K562 (cell line): Measurements from ENCODE around the gene SDE2. TPM values are rescaled to one million over a fixed set of nuclear protein-coding genes. Genes with fewer than 3 reads are reported as not detected.

Experiments
- ATAC-seq: fragments of 200-7000 bp; cut with Tn5 transposase; 3 replicates; pipeline ENCODE4 v1.9.1; 2020; ENCODE audit warnings: moderate library complexity
- BruUV-seq: library from RNA; stranded (reverse); fragments of 400-500 nt; replicated peaks from 2 replicates; lab custom pipeline; 2021; lab: Mats Ljungman, UMichigan
- CTCF ChIA-PET: fragments of 300-600 bp; formaldehyde crosslinking; extraction: SDS; loops from one replicate; lab custom pipeline; 2021; ENCODE audit warnings: low intra/inter-chr PET ratio; lab: Yijun Ruan, JAX
- POLR2A ChIA-PET: fragments of 300-600, 350-650 bp; sonication (Branson Sonifier 250); formaldehyde crosslinking; extraction: SDS; loops from one replicate; lab custom pipeline; 2021; ENCODE audit warnings: antibody characterized with exemption, inconsistent platforms; lab: Yijun Ruan, JAX
- DNase-seq, 4 experiments: peaks; one replicate each; pipeline versions ENCODE4 v3.0.0 to v3.0.0-alpha.2; 2011 to 2018; ENCODE audit warnings: low spot score in 3 of 4, mixed read lengths in 3 of 4; ENCODE audit errors: extremely low read depth in 1 of 4
- FAIRE-seq: peaks from 2 replicates; lab custom pipeline; 2011; peaks lifted over from hg19 to GRCh38; lab: Jason Lieb, UNC
- H2AFZ ChIP-seq: 2 replicates; pipeline ENCODE4 v1.6.0; 2011; ENCODE audit warnings: low read depth, low read length, control low read depth, inconsistent platforms
- H3K27ac ChIP-seq: fragments of 200-600 bp; 3 replicates; pipeline ENCODE4 v1.8.0; 2011; ENCODE audit warnings: low read depth, mild to moderate bottlenecking, control low read depth, inconsistent platforms, low read length, moderate library complexity, mixed read lengths; ENCODE audit errors: extremely low read depth
- H3K27me3 ChIP-seq, 2 experiments: fragments of 300-600 bp in 1 of 2; 2 replicates in 1 of 2; 3 replicates in 1 of 2; pipeline versions ENCODE4 v1.6.0 to v1.8.0; 2011; ENCODE audit warnings: inconsistent platforms in 2 of 2, low read length in 2 of 2, mild to moderate bottlenecking in 1 of 2, mixed read lengths in 1 of 2, moderate library complexity in 1 of 2; ENCODE audit not compliant: control insufficient read depth in 2 of 2, insufficient read depth in 2 of 2
- H3K36me3 ChIP-seq: fragments of 300-600 bp; 3 replicates; pipeline ENCODE4 v1.8.0; 2011; ENCODE audit warnings: mild to moderate bottlenecking, low read length, inconsistent platforms; ENCODE audit not compliant: control insufficient read depth, insufficient read depth
- H3K4me1 ChIP-seq, 2 experiments: fragments of 200-600 bp in 1 of 2; replicated peaks in 1 of 2; 2 replicates in 1 of 2; 3 replicates in 1 of 2; pipeline versions ENCODE4 v1.5.1 to v1.8.0; 2011; ENCODE audit warnings: inconsistent platforms in 2 of 2, low read length in 2 of 2, mild to moderate bottlenecking in 1 of 2, mixed read lengths in 1 of 2, moderate library complexity in 1 of 2; ENCODE audit not compliant: control insufficient read depth in 2 of 2, insufficient read depth in 2 of 2
- H3K4me2 ChIP-seq: 2 replicates; pipeline ENCODE4 v1.6.1; 2011; ENCODE audit warnings: low read length, control low read depth, inconsistent platforms, mixed read lengths; ENCODE audit not compliant: insufficient read depth
- H3K4me3 ChIP-seq: fragments of 200-600 bp; sonication (generic), shearing (Covaris generic); 2 replicates; pipeline ENCODE4 v1.5.1; 2016; ENCODE audit warnings: control low read depth, inconsistent platforms
- H3K79me2 ChIP-seq: fragments of 200-600 bp; 3 replicates; pipeline ENCODE4 v1.8.0; 2011; ENCODE audit warnings: low read length, inconsistent platforms; ENCODE audit not compliant: control insufficient read depth, insufficient read depth
- H3K9ac ChIP-seq, 2 experiments: 2 replicates each; pipeline versions ENCODE4 v1.6.0 to v1.6.1; 2011; ENCODE audit warnings: low read depth in 2 of 2, low read length in 2 of 2, control low read depth in 1 of 2, inconsistent platforms in 1 of 2, mild to moderate bottlenecking in 1 of 2, mixed read lengths in 1 of 2; ENCODE audit not compliant: insufficient read depth in 1 of 2
- H3K9me1 ChIP-seq: one replicate; pipeline ENCODE4 v1.6.0; 2011; ENCODE audit warnings: inconsistent platforms, mild to moderate bottlenecking, low read length, moderate library complexity; ENCODE audit not compliant: control insufficient read depth, insufficient read depth
- H3K9me3 ChIP-seq: replicated peaks from 2 replicates; pipeline ENCODE4 v1.5.1; 2011; ENCODE audit warnings: low read depth, low read length, inconsistent platforms; ENCODE audit not compliant: control insufficient read depth, insufficient read depth
- H4K20me1 ChIP-seq: replicated peaks from 2 replicates; pipeline ENCODE4 v1.6.1; 2011; ENCODE audit warnings: low read length, inconsistent platforms, mixed read lengths; ENCODE audit not compliant: control insufficient read depth, insufficient read depth
- CHD1 ChIP-seq: fragments of 200-600 bp; sonication (generic); IDR thresholded peaks from one replicate; pipeline ENCODE4 v1.6.1; 2012; ENCODE audit warnings: mild to moderate bottlenecking, moderate library complexity, low read length, inconsistent platforms
- DPF2 ChIP-seq: fragments of 450-650 bp; IDR thresholded peaks from 2 replicates; pipeline ENCODE4 v1.6.1; 2016
- FOXA1 ChIP-seq: fragments of 450-650 bp; IDR thresholded peaks from 2 replicates; pipeline ENCODE4 v1.6.1; 2016; ENCODE audit warnings: mild to moderate bottlenecking, borderline replicate concordance
- GATAD2A ChIP-seq: fragments of 450-650 bp; IDR thresholded peaks from 2 replicates; pipeline ENCODE4 v1.6.1; 2017
- NFIC ChIP-seq: fragments of 450-650 bp; IDR thresholded peaks from 2 replicates; pipeline ENCODE4 v1.6.1; 2017; ENCODE audit warnings: mild to moderate bottlenecking, inconsistent platforms
- SPI1 ChIP-seq: IDR thresholded peaks from 2 replicates; pipeline ENCODE4 v1.6.1; 2011; ENCODE audit warnings: low read depth, low read length, control low read depth, borderline replicate concordance
- ZNF143 ChIP-seq: sonication (generic); formaldehyde crosslinking; IDR thresholded peaks from 2 replicates; pipeline ENCODE4 v1.9.0; 2022; ENCODE audit warnings: mild to moderate bottlenecking, missing genetic modification reagents
- ZNF592 ChIP-seq: fragments of 450-650 bp; IDR thresholded peaks from 2 replicates; pipeline ENCODE4 v1.6.1; 2017; ENCODE audit warnings: antibody characterized with exemption, mild to moderate bottlenecking
- WGBS: fragments of 100-300 bp; shearing (Covaris generic); methylation state at CpG from one replicate; pipeline ENCODE4 v1.1.6; 2016; ENCODE audit warnings: low coverage, mixed read lengths; ENCODE audit not compliant: insufficient coverage; ENCODE audit errors: missing lambda C conversion rate; 5-methylcytosine and 5-hydroxymethylcytosine counted together
- in situ Hi-C: fragments of 300-500 bp; cut with MboI; formaldehyde crosslinking; loops from 4 replicates; pipeline ENCODE4 v1.15.0; 2018; ENCODE audit warnings: inconsistent platforms, mixed read lengths
- intact Hi-C: fragments of 100-400 bp; cut with micrococcal nuclease; formaldehyde crosslinking; loops from 2 replicates; pipeline ENCODE4 v1.14.2; 2022
- polyA plus RNA-seq, 8 experiments: library from polyadenylated mRNA; depleted of rRNA in 4 of 8; stranded (reverse) in 5 of 8; unstranded in 3 of 8; fragments of >200 nt; fragmentation: Nextera tagmentation in 2 of 8; fragmentation: Illumina TruSeq in 1 of 8; extraction: Ambion mirVana in 2 of 8; extraction: Trizol in 1 of 8; gene quantifications; 2 replicates each; pipeline versions ENCODE4 v1.2.1 to v1.2.3, GENCODE V29; 2011 to 2014; ENCODE audit warnings: inconsistent platforms in 1 of 8, missing spikeins in 1 of 8
- total RNA-seq, 7 experiments: library from RNA; depleted of rRNA in 6 of 7; stranded (reverse); fragments of >200 nt in 6 of 7; fragmentation: Illumina TruSeq in 2 of 7; extraction: Trizol in 2 of 7; gene quantifications; 2 replicates each; pipeline versions ENCODE4 v1.2.1 to v1.2.3, GENCODE V29; 2011 to 2021; ENCODE audit warnings: low replicate concordance in 1 of 7

The SDE2 gene
- total and polyA plus RNA-seq, 9 of the 15 experiments (the other 6 are each of a cell fraction or from before 2014, with no cell fraction given): 14.3 to 62.3 (median 46.0) TPM

- ATAC-seq (no peak), FAIRE-seq (peak; percentile 37), DNase-seq (no peak)
- in situ Hi-C loops: no loop called here
- CTCF ChIA-PET: interaction anchor here (1.2 kb wide), 1 partner anchor 22 kb away, joined by 3 read pairs; no protein-coding TSS in a partner anchor
- WGBS: 18% methylated on average over 4 of the region's 4 CpGs
- Histone ChIP-seq H3K4me2 (no peak overlapping the region), H4K20me1 (no peaks in the 10 kb centered on the region), H3K4me3 (no peak overlapping the region), H3K36me3 (no peaks in the 10 kb centered on the region), H3K9ac (no peak overlapping the region), H3K27me3 (no peaks in the 10 kb centered on the region), H3K4me1 (peaks cover 13 to 18% of the 10 kb centered on the region in 2 experiments; a peak in 4 of 5 replicates), H3K9me1 (no peaks in the 10 kb centered on the region), H3K27ac (no peak overlapping the region), H2AFZ (no peak overlapping the region), H3K79me2 (no peaks in the 10 kb centered on the region), H3K9me3 (no peaks in the 10 kb centered on the region)
- TF ChIP-seq DPF2: 0 out of 2 replicates have a peak, but pooled peaks have one; percentile 11
- no peak for TF ChIP-seq FOXA1
- TF ChIP-seq NFIC: peak; percentile 76
- intact Hi-C loops: no loop called here
- no TSS peak for BruUV-seq
- POLR2A ChIA-PET: no interaction called here
Observed at GRCh38 chr1:225953315-225953714, 45.8 kb downstream of the SDE2 start.

DNA sequence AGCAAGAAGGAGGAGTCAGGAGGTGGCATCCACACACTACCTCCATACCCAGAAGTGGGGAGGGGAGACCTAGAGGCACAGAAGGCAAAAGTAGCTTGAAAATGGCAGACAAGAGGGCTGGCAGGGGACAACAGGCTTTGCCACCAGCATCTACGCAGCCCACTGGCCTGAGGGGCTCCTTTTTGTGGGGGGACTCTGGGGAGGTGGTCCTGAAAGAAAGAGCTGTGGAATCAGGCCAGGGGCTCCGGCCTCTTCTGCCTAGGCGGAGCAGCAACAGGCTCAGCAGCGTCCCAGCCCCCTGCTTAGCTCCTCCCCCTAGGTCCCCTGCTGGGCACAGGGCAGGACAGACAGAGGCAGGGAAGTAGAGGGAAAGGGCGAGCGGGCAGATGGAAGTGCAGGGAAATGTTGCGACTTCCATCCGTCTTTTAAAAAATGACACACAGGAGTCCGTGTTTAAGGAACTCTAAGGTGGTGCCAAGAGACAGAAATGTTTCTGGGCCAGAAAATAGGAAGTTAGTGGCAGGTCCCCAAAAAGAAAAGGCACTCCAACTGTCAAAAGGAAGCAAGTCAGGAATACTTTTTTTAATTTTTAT, 48.1 kb downstream of the SDE2 start:
- 25% methylated on average over 9 of the region's 9 CpGs for WGBS
- TF ChIP-seq CHD1 (no peak), ZNF143 (CRISPR knock-in tag) (no peak), SPI1 (0 out of 2 replicates have a peak, but pooled peaks have one; percentile 45), GATAD2A (0 out of 2 replicates have a peak, but pooled peaks have one; percentile 29), ZNF592 (0 out of 2 replicates have a peak, but pooled peaks have one; percentile 9)
- peak overlapping the region; percentile 92 for H2AFZ ChIP-seq
- BruUV-seq: no TSS peak
- in situ Hi-C loops (no loop called here), intact Hi-C loops (no loop called here)
- ChIA-PET POLR2A (interaction anchor here (0.5 to 1.4 kb wide), 10 partner anchors 8 to 841 kb away, joined by 3 to 5 read pairs (median 3); partner anchors contain the start of gene PYCR2), CTCF (interaction anchor here (1.1 kb wide), 1 partner anchor 11 kb away, joined by 3 read pairs; no protein-coding TSS in a partner anchor)
- H3K4me1 ChIP-seq: peaks cover 13 to 15% of the 10 kb centered on the region in 2 experiments; a peak in 4 of 5 replicates
- no peaks in the 10 kb centered on the region for H3K9me1 ChIP-seq
- no peaks in the 10 kb centered on the region for H3K27me3 ChIP-seq
- no peaks in the 10 kb centered on the region for H3K9me3 ChIP-seq
- no peak overlapping the region for H3K4me3 ChIP-seq
- H3K9ac ChIP-seq: peak overlapping the region in 1 of 2 experiments; percentile 83; a peak in 2 of 4 replicates
- DNase-seq (peak; percentile 68 to 85 (median 80)), FAIRE-seq (peak; percentile 70), ATAC-seq (peak; percentile 91)
- H3K36me3 ChIP-seq: no peaks in the 10 kb centered on the region
- no peak overlapping the region for H3K27ac ChIP-seq
- H4K20me1 ChIP-seq: no peaks in the 10 kb centered on the region
- H3K79me2 ChIP-seq: no peaks in the 10 kb centered on the region
- H3K4me2 ChIP-seq: peak overlapping the region; percentile 25; the same call in 1 of the 2 replicates
